ENCODE measurements around the gene HGFAC. TPM values are rescaled to one million over a fixed set of nuclear protein-coding genes. Genes with fewer than 3 reads are reported as not detected.

Gene HGFAC
- polyA plus RNA-seq, 4 donors = 0.21 to 0.30 TPM; not detected in 2

DNA sequence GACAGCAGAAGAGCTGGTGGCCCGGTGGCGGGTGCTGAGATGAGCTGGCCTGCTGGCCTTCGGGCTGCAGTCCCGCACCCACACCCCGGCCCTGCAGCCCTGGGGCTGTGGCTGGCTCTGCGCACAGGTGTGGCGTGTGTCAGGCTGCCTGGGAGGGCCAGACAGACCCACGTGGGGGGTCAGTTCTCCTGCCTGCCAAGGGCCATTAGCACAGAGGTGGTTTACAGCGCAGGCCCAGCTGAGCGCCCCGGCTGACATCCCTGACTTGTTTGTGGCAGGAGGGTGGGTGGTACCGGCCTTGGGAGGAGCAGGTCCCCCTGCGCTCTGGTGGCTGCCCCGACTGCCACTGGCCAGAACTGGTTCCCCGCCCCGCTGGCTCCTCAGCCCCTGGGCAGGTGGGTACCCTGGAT lies 9.4 kb upstream of the HGFAC start:
- no peak overlapping the region for H3K27ac ChIP-seq (ENCODE audit: low read depth in 1 of 3, low read length in 2 of 3)
- H3K27me3 ChIP-seq (ENCODE audit: control insufficient read depth in 3 of 3, insufficient read depth in 3 of 3, low read length in 3 of 3) = no peaks in the 10 kb centered on the region
- no peak overlapping the region for H3K4me3 ChIP-seq (ENCODE audit: low read depth in 1 of 3, low read length in 3 of 3)
- no peak for FAIRE-seq
- WGBS, 3 donors = 89 to 92% (median 89%) methylated on average over 16 of the region's 16 CpGs
- H3K36me3 ChIP-seq (ENCODE audit: control insufficient read depth in 3 of 3, insufficient read depth in 2 of 3, low read depth in 1 of 3, low read length in 3 of 3) = peaks cover 3 to 50% (median 3%) of the 10 kb centered on the region in 3 donors
- no peaks in the 10 kb centered on the region for H3K4me1 ChIP-seq (ENCODE audit: control insufficient read depth in 3 of 3, insufficient read depth in 2 of 3, low read depth in 1 of 3, low read length in 2 of 3)
- H3K9me3 ChIP-seq (ENCODE audit: control insufficient read depth in 2 of 2, insufficient read depth in 1 of 2, low read depth in 1 of 2, low read length in 1 of 2) = no peaks in the 10 kb centered on the region
- DNase-seq = no peak

DNA sequence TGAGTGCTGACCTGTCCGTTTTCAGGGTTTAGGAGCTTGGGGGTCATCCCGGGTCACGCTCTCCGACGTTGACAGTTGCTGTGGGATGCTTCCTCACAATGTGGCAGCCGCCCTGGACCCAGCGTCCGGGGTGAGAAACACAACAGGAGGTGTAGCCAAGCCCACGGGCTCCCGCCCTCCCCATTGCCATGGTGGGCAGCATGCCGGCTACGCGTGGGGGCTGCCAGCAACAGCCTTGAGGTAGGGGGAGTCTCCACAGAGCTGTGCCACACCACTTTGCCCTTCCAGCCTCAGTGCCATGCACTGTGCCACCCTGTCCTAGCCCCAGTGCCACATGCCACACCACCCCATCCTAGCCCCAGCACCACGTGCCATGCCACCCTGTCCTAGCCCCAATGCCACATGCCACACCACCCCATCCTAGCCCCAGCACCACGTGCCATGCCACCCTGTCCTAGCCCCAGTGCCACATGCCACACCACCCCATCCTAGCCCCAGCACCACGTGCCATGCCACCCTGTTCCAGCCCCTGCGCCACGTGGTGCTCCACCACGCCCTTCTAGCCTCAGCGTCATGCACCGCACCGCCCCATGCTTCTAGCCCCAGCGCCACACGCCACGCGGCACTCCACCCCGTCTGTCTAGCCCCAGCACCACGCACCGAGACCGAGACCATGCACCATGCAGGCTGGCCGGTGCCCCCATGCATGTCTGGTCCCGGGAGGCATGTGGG lies 8.5 kb upstream of the HGFAC start:
- no peaks in the 10 kb centered on the region for H3K9me3 ChIP-seq (ENCODE audit: control insufficient read depth in 2 of 2, insufficient read depth in 1 of 2, low read depth in 1 of 2, low read length in 1 of 2)
- H3K36me3 ChIP-seq (ENCODE audit: control insufficient read depth in 3 of 3, insufficient read depth in 2 of 3, low read depth in 1 of 3, low read length in 3 of 3) = peaks cover 3 to 46% (median 3%) of the 10 kb centered on the region in 3 donors
- DNase-seq = no peak
- no peak overlapping the region for H3K27ac ChIP-seq (ENCODE audit: low read depth in 1 of 3, low read length in 2 of 3)
- H3K4me1 ChIP-seq (ENCODE audit: control insufficient read depth in 3 of 3, insufficient read depth in 2 of 3, low read depth in 1 of 3, low read length in 2 of 3) = no peaks in the 10 kb centered on the region
- no peak overlapping the region for H3K4me3 ChIP-seq (ENCODE audit: low read depth in 1 of 3, low read length in 3 of 3)
- WGBS, 3 donors = 93 to 95% (median 94%) methylated on average over 31 to 32 of the region's 32 CpGs
- FAIRE-seq = no peak
- no peaks in the 10 kb centered on the region for H3K27me3 ChIP-seq (ENCODE audit: control insufficient read depth in 3 of 3, insufficient read depth in 3 of 3, low read length in 3 of 3)

DNA sequence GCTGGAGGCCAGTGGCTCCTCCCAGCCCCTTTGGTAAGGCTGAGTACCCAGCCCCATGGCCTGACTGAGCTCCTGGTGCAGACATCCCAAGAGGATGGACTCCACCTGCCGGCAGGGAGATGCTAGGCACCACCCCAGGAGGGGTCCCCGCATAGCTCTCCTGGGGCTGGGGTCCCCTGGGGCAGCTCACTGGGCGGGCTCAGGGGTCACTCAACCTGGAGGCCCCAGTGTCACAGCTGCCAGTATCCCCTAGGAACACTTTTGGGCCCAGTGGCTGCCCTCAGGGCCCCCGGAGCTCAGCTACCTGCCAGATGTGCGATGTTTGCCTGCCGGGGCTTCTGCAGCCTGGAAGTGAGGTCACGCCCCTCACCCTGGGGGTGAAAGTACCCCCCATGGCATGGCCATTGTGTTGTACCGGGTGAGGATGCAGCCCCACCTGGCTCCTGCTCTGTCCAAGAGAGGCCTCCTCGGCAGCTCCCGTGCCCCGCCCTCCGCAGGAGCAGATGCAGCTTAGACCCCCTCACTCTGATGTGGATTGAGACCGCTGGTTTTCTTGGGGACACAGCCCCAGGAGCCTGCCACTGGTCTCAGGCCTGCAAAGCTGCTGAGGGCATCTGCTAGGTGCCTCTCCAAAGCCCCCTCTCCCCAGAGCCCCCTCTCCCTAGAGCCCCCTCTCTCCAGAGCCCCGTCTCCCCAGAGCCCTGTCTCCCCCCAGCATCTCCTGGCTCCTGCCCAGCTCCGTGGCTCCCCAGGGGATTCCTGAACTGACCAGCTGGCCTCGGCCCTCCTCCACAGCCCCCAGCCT lies 6.7 kb upstream of the HGFAC start:
- Histone ChIP-seq H3K4me3 (ENCODE audit: low read depth in 1 of 3, low read length in 3 of 3) (no peak overlapping the region), H3K27ac (ENCODE audit: low read depth in 1 of 3, low read length in 2 of 3) (no peak overlapping the region), H3K36me3 (ENCODE audit: control insufficient read depth in 3 of 3, insufficient read depth in 2 of 3, low read depth in 1 of 3, low read length in 3 of 3) (peaks cover 0 to 30% (median 3%) of the 10 kb centered on the region in 3 donors), H3K9me3 (ENCODE audit: control insufficient read depth in 2 of 2, insufficient read depth in 1 of 2, low read depth in 1 of 2, low read length in 1 of 2) (no peaks in the 10 kb centered on the region), H3K27me3 (ENCODE audit: control insufficient read depth in 3 of 3, insufficient read depth in 3 of 3, low read length in 3 of 3) (no peaks in the 10 kb centered on the region), H3K4me1 (ENCODE audit: control insufficient read depth in 3 of 3, insufficient read depth in 2 of 3, low read depth in 1 of 3, low read length in 2 of 3) (no peaks in the 10 kb centered on the region)
- no peak for DNase-seq
- 75 to 82% (median 80%) methylated on average over 15 to 16 of the region's 16 CpGs for WGBS, 3 donors
- FAIRE-seq = no peak

DNA sequence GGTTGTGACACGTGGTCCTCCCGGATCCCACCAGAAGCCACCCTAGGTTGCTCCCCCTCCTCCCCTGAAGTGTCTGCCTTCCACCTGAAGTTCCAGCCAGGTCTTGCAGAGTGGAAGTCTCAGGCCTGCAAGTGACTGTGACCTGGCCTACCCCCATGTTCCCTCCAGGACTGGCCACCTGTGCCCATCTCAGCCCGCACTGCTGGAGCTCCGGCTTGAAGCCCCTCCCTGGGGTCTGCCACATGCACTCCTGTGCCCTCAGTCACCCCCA lies 6.1 kb upstream of the HGFAC start:
- H3K27ac ChIP-seq (ENCODE audit: low read depth in 1 of 3, low read length in 2 of 3) = no peak overlapping the region
- H3K9me3 ChIP-seq (ENCODE audit: control insufficient read depth in 2 of 2, insufficient read depth in 1 of 2, low read depth in 1 of 2, low read length in 1 of 2) = no peaks in the 10 kb centered on the region
- H3K4me1 ChIP-seq (ENCODE audit: control insufficient read depth in 3 of 3, insufficient read depth in 2 of 3, low read depth in 1 of 3, low read length in 2 of 3) = no peaks in the 10 kb centered on the region
- WGBS, 3 donors = 81 to 87% (median 85%) methylated on average over 4 of the region's 4 CpGs
- peaks cover 0 to 25% (median 3%) of the 10 kb centered on the region in 3 donors for H3K36me3 ChIP-seq (ENCODE audit: control insufficient read depth in 3 of 3, insufficient read depth in 2 of 3, low read depth in 1 of 3, low read length in 3 of 3)
- FAIRE-seq (no peak), DNase-seq (no peak)
- H3K27me3 ChIP-seq (ENCODE audit: control insufficient read depth in 3 of 3, insufficient read depth in 3 of 3, low read length in 3 of 3) = no peaks in the 10 kb centered on the region
- no peak overlapping the region for H3K4me3 ChIP-seq (ENCODE audit: low read depth in 1 of 3, low read length in 3 of 3)

DNA sequence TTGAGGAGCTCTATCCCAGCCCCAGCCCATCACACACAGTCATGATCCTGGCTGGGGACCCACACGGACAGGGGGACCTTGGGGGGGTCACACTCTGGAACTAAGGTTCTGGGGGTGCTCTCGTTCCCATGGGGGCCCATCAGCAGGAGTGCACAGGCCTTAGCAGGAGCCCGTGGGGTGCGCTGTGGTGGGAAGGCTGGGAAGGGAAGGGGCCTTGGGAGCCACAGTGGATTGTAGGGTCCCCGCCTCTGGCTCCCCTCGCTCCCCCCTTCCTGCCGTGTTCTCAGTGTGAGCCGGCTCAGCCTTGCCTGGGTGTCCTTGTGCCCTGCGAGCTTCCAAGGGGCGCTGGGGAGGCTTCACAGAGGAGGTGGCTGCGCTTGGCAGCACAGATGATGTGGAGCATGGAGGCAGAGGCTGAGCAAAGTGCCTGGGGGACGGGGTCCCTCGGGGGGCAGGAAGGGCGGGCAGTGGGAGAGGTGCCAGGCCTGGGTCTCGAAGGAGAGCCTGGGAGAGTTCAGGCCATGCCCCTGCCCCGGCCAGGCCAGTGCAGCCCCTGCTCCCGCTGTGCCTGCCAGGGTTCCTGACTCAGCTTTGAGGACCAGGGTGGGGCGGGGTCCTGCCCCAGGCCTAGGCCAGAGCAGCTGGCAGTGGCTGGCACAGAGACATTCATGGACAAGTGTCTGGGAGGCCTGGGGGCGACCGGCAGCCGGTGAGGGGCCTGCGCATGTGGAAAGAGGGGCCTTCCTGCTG lies 5.5 kb upstream of the HGFAC start:
- FAIRE-seq = no peak
- no peak overlapping the region for H3K27ac ChIP-seq (ENCODE audit: low read depth in 1 of 3, low read length in 2 of 3)

DNA sequence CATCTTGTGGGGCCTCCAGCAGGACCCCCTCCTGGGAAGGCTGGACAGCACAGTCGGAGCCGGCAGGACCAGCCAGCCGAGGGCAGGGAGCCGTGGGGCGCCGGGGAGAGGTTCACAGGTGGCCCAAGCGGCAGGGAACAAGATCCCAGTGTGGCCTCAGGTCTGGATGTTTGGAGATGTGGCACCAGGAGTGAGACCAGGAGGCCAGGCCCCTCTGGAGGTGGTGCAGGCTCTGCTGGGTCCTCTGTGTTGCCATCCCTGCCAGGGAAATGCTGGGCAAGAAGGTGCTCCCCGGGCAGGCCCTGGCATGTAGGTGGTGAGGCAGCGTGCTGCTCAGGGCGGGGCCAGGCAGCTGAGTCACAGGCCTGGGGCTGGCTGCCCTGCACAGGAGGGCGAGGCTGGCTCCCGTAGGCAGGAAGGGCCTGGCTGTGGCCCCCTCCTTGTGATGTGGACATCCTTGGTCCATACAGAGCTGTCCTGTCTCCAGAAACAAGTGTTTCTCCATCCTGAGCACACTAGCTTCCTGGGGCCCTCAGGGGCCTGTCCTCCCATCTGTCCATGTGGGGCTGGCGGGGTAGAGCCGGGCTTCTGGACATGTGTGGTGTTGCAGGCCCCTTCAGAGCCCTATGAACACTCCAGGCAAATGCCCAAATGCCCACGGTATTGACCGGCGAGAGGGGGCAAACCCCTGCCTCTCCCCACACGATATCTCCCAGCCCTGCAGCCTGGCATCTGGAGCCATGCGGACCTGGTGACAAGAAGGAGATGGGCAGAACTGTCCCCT lies 4.8 kb upstream of the HGFAC start:
- peak in 1 of 2 donors; percentile 68 for DNase-seq

More for the DNA sequence above, 5.5 kb upstream of the HGFAC start:
- WGBS, 3 donors = 84 to 86% (median 86%) methylated on average over 19 to 22 of the region's 22 CpGs
- H3K4me1 ChIP-seq (ENCODE audit: control insufficient read depth in 3 of 3, insufficient read depth in 2 of 3, low read depth in 1 of 3, low read length in 2 of 3) = no peaks in the 10 kb centered on the region
- no peaks in the 10 kb centered on the region for H3K27me3 ChIP-seq (ENCODE audit: control insufficient read depth in 3 of 3, insufficient read depth in 3 of 3, low read length in 3 of 3)
- DNase-seq = no peak
- peaks cover 0 to 19% (median 0%) of the 10 kb centered on the region in 3 donors for H3K36me3 ChIP-seq (ENCODE audit: control insufficient read depth in 3 of 3, insufficient read depth in 2 of 3, low read depth in 1 of 3, low read length in 3 of 3)
- no peak overlapping the region for H3K4me3 ChIP-seq (ENCODE audit: low read depth in 1 of 3, low read length in 3 of 3)
- no peaks in the 10 kb centered on the region for H3K9me3 ChIP-seq (ENCODE audit: control insufficient read depth in 2 of 2, insufficient read depth in 1 of 2, low read depth in 1 of 2, low read length in 1 of 2)

DNA sequence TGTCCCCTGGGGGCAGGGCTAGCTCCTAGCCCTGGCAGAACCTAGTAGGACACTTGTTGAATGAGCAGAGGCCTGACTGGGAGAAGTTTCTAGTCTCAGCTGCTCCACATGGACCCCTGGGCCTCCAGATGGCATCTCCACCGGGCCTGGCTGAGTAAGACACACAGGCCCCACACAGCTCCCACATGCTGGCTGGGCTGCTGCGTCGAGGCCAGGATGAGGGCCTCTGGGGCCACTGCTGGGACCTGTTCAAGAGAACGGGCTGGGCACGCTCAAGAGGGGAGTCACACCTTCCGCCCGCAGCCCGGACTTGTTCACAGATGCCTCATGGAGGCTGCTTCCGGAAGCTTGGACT lies 4.2 kb upstream of the HGFAC start:
- DNase-seq (no peak), FAIRE-seq (no peak)
- H3K36me3 ChIP-seq (ENCODE audit: control insufficient read depth in 3 of 3, insufficient read depth in 2 of 3, low read depth in 1 of 3, low read length in 3 of 3) = peaks cover 0 to 10% (median 0%) of the 10 kb centered on the region in 3 donors
- 86 to 90% (median 86%) methylated on average over 9 of the region's 9 CpGs for WGBS, 3 donors
- no peaks in the 10 kb centered on the region for H3K9me3 ChIP-seq (ENCODE audit: control insufficient read depth in 2 of 2, insufficient read depth in 1 of 2, low read depth in 1 of 2, low read length in 1 of 2)
- no peaks in the 10 kb centered on the region for H3K4me1 ChIP-seq (ENCODE audit: control insufficient read depth in 3 of 3, insufficient read depth in 2 of 3, low read depth in 1 of 3, low read length in 2 of 3)
- H3K27me3 ChIP-seq (ENCODE audit: control insufficient read depth in 3 of 3, insufficient read depth in 3 of 3, low read length in 3 of 3) = no peaks in the 10 kb centered on the region
- no peak overlapping the region for H3K27ac ChIP-seq (ENCODE audit: low read depth in 1 of 3, low read length in 2 of 3)
- no peak overlapping the region for H3K4me3 ChIP-seq (ENCODE audit: low read depth in 1 of 3, low read length in 3 of 3)

More for the DNA sequence above, 4.8 kb upstream of the HGFAC start:
- H3K9me3 ChIP-seq (ENCODE audit: control insufficient read depth in 2 of 2, insufficient read depth in 1 of 2, low read depth in 1 of 2, low read length in 1 of 2) = no peaks in the 10 kb centered on the region
- no peak overlapping the region for H3K27ac ChIP-seq (ENCODE audit: low read depth in 1 of 3, low read length in 2 of 3)
- peaks cover 0 to 13% (median 0%) of the 10 kb centered on the region in 3 donors for H3K36me3 ChIP-seq (ENCODE audit: control insufficient read depth in 3 of 3, insufficient read depth in 2 of 3, low read depth in 1 of 3, low read length in 3 of 3)
- H3K4me3 ChIP-seq (ENCODE audit: low read depth in 1 of 3, low read length in 3 of 3) = no peak overlapping the region
- FAIRE-seq = no peak
- H3K27me3 ChIP-seq (ENCODE audit: control insufficient read depth in 3 of 3, insufficient read depth in 3 of 3, low read length in 3 of 3) = no peaks in the 10 kb centered on the region
- no peaks in the 10 kb centered on the region for H3K4me1 ChIP-seq (ENCODE audit: control insufficient read depth in 3 of 3, insufficient read depth in 2 of 3, low read depth in 1 of 3, low read length in 2 of 3)
- 55 to 76% (median 71%) methylated on average over 17 to 19 of the region's 19 CpGs for WGBS, 3 donors
